HUES6 (cell line): ENCODE results near the gene BMP4.

Source experiments
- H3K27ac ChIP-seq: 2 replicates; pipeline ENCODE4 v1.7.0; 2013; ENCODE audit warnings: low read depth, mild to moderate bottlenecking, low read length, inconsistent platforms
- H3K27me3 ChIP-seq: 2 replicates; pipeline ENCODE4 v1.6.1; 2013; ENCODE audit warnings: low read length; ENCODE audit not compliant: control insufficient read depth, insufficient read depth
- H3K36me3 ChIP-seq: 2 replicates; pipeline ENCODE4 v1.6.1; 2013; ENCODE audit warnings: low read length; ENCODE audit not compliant: control insufficient read depth, insufficient read depth
- H3K4me1 ChIP-seq: 2 replicates; pipeline ENCODE4 v1.6.1; 2013; ENCODE audit warnings: low read length; ENCODE audit not compliant: control insufficient read depth, insufficient read depth
- H3K4me3 ChIP-seq: 2 replicates; pipeline ENCODE4 v1.5.1; 2013; ENCODE audit warnings: low read depth, low read length
- H3K9ac ChIP-seq: one replicate; pipeline ENCODE4 v1.6.1; 2013; ENCODE audit warnings: mild to moderate bottlenecking, low read length
- H3K9me3 ChIP-seq: 2 replicates; pipeline ENCODE4 v1.6.1; 2013; ENCODE audit warnings: low read depth, low read length; ENCODE audit not compliant: control insufficient read depth, insufficient read depth

Gene BMP4

DNA sequence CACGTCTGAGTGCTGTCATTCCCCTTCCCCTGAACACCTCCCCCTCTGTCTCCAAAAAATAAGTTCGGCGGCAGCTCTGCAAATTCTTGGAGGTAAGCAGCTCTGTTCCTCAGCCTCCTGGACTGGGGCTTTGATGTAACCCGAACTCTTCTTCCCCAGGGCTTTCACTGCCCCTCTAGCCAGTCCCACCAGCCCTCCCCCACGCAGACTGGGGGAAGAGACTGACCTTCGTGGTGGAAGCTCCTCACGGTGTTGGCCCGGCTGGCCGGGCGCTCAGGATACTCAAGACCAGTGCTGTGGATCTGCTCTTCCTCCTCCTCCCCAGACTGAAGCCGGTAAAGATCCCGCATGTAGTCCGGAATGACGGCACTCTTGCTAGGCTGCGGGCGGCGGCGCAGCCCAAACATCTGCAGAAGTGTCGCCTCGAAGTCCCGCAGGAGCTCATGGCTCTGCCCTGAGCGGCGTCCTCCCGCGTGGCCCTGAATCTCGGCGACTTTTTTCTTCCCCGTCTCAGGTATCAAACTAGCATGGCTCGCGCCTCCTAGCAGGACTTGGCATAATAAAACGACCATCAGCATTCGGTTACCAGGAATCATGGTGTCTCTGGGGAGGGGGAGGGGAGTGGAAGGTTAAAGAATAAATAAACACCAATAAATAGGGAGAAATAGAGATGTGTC, 4.9 kb downstream of the BMP4 start:
- no peak overlapping the region; the same call in 1 of the 2 replicates for H3K27ac ChIP-seq
- H3K9me3 ChIP-seq = no peaks in the 10 kb centered on the region
- H3K4me3 ChIP-seq = peak overlapping the region; percentile 86
- peaks cover 34% of the 10 kb centered on the region for H3K4me1 ChIP-seq
- peaks cover 42% of the 10 kb centered on the region for H3K36me3 ChIP-seq
- H3K9ac ChIP-seq = peak overlapping the region; percentile 87
- peaks cover 49% of the 10 kb centered on the region for H3K27me3 ChIP-seq

DNA sequence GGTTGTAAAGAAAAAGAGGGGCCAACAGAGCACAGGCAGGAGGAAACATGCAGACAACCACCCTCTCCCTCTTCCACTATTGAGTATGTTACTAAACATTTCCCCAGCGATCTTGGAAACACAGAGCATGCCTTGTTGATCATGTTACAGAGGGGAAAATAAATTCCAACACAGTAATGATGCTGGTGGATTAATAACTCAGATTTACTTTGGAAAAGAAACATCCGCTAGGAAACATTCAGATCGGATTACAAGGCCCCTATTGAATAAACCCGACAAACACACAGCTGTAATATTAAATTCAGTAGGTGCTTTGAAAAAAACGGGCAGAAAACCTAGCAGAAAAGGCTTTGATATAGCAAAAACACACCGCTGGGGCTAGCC, 5.4 kb downstream of the BMP4 start:
- Histone ChIP-seq H3K27me3 (peaks cover 51% of the 10 kb centered on the region), H3K27ac (no peak overlapping the region), H3K36me3 (peaks cover 42% of the 10 kb centered on the region), H3K9me3 (no peaks in the 10 kb centered on the region), H3K4me3 (peak overlapping the region; percentile 86), H3K4me1 (peaks cover 35% of the 10 kb centered on the region), H3K9ac (peak overlapping the region; percentile 87)

DNA sequence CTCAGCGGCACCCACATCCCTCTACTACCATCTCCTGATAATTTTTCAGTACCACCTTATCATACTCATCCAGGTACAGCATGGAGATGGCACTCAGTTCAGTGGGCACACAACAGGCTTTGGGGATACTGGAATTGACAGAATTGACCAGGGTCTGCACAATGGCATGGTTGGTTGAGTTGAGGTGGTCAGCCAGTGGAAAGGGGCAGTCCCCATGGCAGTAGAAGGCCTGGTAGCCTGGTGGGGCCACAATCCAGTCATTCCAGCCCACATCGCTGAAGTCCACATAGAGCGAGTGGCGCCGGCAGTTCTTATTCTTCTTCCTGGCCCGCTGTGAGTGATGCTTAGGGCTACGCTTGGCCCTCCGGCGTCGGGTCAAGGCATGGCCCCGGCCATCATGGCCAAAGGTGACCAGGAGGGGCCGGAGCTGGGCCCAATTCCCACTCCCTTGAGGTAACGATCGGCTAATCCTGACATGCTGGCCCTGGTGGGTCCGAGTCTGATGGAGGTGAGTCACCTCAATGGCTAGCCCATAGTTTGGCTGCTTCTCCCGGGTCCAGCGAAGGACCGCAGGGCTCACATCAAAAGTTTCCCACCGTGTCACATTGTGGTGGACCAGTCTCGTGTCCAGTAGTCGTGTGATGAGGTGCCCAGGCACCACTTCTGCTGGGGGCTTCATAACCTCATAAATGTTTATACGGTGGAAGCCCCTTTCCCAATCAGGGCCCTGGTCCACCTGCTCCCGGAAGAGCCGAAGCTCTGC, 6.4 kb downstream of the BMP4 start:
- H3K27ac ChIP-seq = no peak overlapping the region
- peak overlapping the region; percentile 86; the same call in 1 of the 2 replicates for H3K4me3 ChIP-seq

DNA sequence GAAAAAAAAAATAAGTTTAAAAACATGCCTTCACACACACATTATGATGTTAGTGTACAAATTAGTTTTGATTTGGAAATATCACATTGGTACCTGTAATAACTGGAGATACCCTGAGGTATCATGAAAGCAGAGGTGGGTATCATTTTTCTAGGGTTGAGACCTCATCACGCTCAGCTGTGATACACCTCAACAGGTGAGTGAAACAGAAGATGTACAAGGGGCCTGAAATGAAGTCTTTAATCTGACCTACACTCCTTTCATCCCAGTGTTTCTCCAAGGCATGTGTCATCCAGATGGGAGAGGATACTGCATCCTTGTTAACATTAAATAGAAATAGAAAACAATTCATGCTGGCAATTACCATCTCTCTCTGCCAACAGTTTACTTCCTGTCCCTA, 7.4 kb downstream of the BMP4 start:
- no peak overlapping the region for H3K4me3 ChIP-seq
- peaks cover 49% of the 10 kb centered on the region for H3K4me1 ChIP-seq
- H3K9me3 ChIP-seq = no peaks in the 10 kb centered on the region
- peaks cover 42% of the 10 kb centered on the region for H3K36me3 ChIP-seq
- peaks cover 41% of the 10 kb centered on the region; the same call in 1 of the 2 replicates for H3K27me3 ChIP-seq
- H3K27ac ChIP-seq = no peak overlapping the region
- no peak overlapping the region for H3K9ac ChIP-seq

More for the DNA sequence above, 6.4 kb downstream of the BMP4 start:
- Histone ChIP-seq H3K4me1 (peaks cover 42% of the 10 kb centered on the region), H3K9ac (no peak overlapping the region), H3K27me3 (peaks cover 51% of the 10 kb centered on the region), H3K36me3 (peaks cover 42% of the 10 kb centered on the region), H3K9me3 (no peaks in the 10 kb centered on the region)

DNA sequence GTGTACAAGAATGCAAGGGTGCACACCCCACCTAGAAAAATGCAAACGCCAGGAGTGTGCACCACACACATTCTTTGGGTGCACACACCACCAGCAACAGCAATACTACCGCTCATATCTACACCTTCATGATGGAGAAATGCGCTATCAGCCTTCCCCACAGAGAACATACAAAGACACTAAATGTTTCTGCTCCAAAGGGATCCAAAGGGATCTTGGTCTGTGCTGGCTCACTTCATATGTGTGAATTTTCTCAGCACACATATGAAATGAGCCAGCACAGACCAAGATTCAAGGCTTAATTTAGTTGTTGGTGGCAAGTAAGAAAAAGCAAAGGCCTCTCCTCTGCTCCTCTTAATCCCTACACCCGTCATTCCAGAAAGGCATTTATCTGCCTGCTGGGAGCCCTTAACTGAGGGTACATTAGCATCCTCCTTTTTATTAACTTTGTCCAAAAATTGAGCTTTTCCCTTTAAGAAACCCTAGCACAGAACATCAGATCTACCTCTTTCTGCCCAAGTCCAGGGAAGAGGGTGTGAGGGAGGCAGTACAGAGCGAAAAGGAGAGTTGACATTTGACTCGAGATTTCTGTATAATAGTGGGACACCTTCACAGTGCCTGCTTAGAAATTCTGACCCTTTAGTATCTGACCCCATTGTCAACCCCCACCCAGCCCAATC, 8.3 kb downstream of the BMP4 start:
- peaks cover 37% of the 10 kb centered on the region; the same call in 1 of the 2 replicates for H3K27me3 ChIP-seq

DNA sequence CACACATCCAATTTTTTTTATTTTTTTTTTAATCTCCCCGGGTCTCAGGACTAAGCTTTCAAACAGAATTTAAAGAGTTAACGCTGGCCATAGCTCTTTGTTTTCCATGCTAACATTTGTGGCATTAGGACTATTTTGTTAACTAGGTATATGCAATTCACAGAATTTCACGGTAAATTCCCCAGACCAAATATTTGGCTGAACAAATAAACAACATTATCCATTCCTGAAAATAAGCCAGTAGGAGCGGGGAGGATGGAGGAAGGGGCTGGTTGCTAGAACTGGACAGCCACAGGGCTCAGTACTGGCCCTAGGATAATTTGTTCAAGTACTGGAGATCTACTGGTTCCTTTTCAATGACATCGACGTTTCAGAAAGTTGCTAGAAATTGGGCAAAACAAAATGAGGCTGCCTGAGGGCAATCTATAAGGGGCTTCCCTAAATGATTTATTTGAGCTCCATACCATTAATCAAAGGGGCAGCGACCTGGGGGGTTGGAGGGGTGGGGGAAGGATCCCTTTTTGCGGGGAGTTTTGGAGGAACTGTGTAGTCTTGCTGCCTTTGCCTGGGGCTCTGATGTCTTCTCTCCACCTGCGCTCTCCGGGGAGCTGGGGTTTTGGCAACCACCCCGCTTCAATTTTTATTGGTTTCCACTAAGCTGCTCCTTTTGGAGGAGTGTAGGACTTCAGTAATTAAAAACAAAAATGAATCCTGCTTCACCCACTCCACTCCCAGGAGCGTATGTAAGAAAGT, 9.0 kb downstream of the BMP4 start:
- Histone ChIP-seq H3K4me1 (peaks cover 64% of the 10 kb centered on the region), H3K27ac (no peak overlapping the region), H3K27me3 (peaks cover 37% of the 10 kb centered on the region; the same call in 1 of the 2 replicates), H3K9ac (no peak overlapping the region), H3K9me3 (no peaks in the 10 kb centered on the region), H3K36me3 (peaks cover 36% of the 10 kb centered on the region), H3K4me3 (peak overlapping the region; percentile 65)

More for the DNA sequence above, 8.3 kb downstream of the BMP4 start:
- Histone ChIP-seq H3K9ac (no peak overlapping the region), H3K4me3 (no peak overlapping the region), H3K36me3 (peaks cover 42% of the 10 kb centered on the region), H3K27ac (no peak overlapping the region), H3K9me3 (no peaks in the 10 kb centered on the region), H3K4me1 (peaks cover 58% of the 10 kb centered on the region)

DNA sequence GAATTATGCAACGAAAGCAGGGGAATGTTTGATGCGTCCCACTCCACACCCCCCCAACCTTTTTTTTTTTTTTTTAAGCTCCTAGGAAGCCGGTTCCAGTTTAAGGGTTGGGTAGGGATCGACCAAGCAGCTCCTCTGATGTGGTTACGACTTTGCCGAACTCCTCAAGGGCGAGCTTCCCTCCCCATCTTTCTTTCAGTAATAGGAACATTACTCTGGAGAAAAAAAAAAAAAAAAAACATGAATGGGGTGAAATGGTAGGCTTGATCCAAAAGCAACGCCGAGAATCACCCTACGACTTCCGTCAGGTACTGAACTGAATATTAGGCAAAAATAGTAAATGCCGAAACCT, 9.6 kb downstream of the BMP4 start:
- H3K36me3 ChIP-seq = peaks cover 31% of the 10 kb centered on the region
- peaks cover 37% of the 10 kb centered on the region; the same call in 1 of the 2 replicates for H3K27me3 ChIP-seq
- peak overlapping the region; percentile 65 for H3K4me3 ChIP-seq
- peaks cover 65% of the 10 kb centered on the region for H3K4me1 ChIP-seq
- no peak overlapping the region for H3K27ac ChIP-seq
- no peak overlapping the region for H3K9ac ChIP-seq
- no peaks in the 10 kb centered on the region for H3K9me3 ChIP-seq

DNA sequence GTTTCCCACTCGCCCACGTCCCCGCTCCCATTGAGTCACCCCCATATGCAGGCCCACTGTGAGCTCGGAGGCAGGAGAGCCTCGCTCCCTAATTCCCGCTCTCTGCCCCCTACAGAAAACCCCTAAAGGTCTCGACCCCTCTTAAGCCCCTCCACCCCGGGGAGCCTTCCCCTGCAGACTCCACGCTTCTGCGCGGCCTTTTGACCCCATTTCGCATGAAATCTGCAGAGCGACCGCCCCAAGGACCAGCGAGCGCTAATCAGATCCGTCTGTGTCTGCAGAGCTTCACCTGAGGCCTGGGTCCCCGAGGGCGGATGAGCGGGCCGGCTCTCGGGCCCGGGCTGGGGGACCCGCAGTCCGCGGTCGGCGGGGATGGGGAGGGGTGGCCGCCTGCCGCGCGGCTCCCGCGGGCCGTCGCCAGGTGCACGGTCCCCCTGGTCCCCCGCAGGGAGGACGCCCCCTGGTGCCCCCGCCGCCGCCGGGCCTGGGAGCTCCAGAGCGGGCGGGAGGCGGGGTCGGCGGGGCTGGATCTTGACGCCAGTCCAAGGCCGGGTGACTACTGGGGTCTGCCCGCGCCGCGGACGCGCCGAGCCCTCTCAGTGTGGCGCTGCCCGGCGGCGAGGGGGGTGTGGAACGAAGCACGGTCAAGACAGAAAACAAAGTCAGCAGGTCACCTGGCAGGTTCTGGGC, 10.1 kb downstream of the BMP4 start:
- peak overlapping the region; percentile 65 for H3K4me3 ChIP-seq
- no peaks in the 10 kb centered on the region for H3K9me3 ChIP-seq
- peaks cover 60% of the 10 kb centered on the region for H3K4me1 ChIP-seq
- H3K9ac ChIP-seq = peak overlapping the region; percentile 51
- H3K36me3 ChIP-seq = peaks cover 26% of the 10 kb centered on the region
- no peak overlapping the region for H3K27ac ChIP-seq
- peaks cover 35% of the 10 kb centered on the region; the same call in 1 of the 2 replicates for H3K27me3 ChIP-seq

DNA sequence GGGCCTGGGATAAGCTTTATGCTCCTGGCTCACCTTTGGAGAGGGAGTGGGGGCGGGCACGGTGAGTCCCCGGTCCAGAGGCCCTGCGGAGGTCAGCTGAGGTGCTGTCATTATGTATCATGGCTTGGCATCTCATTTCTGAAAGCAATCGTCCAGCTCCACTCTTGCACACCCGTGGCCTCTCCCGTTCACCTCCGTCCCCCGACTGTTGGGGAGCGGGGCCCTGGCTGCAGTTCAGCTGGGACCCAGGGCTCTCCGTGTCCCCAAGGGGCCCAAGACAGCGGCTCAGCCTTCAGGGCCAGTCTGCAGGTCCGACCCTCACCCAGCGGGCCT, 10.6 kb downstream of the BMP4 start:
- Histone ChIP-seq H3K4me3 (peak overlapping the region; percentile 65), H3K9me3 (no peaks in the 10 kb centered on the region), H3K27me3 (peaks cover 30% of the 10 kb centered on the region; the same call in 1 of the 2 replicates), H3K27ac (no peak overlapping the region), H3K4me1 (peaks cover 55% of the 10 kb centered on the region), H3K36me3 (peaks cover 21% of the 10 kb centered on the region), H3K9ac (peak overlapping the region; percentile 51)

DNA sequence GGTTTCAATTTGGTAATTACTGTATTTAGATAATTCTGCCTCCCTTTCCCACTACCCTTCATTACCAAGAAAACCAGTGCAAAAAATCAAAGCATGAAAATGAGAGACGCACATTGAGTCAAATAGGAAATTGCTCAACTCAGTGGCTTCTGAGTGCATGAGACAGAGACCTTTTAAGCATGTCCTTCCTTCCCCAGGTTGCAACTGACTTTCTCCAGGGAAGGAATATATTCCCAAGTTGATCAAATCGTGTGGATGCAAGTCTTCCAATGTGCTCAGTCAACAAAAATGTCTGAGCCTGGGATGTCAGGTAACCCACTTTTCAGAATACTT, 12.9 kb downstream of the BMP4 start:
- no peaks in the 10 kb centered on the region for H3K9me3 ChIP-seq
- H3K36me3 ChIP-seq = no peaks in the 10 kb centered on the region
- peaks cover 51% of the 10 kb centered on the region for H3K4me1 ChIP-seq
- H3K9ac ChIP-seq = peak overlapping the region; percentile 46
- peak overlapping the region; percentile 40 for H3K4me3 ChIP-seq
- H3K27me3 ChIP-seq = peaks cover 25% of the 10 kb centered on the region; the same call in 1 of the 2 replicates
- peak overlapping the region; percentile 77; the same call in 1 of the 2 replicates for H3K27ac ChIP-seq
